Left ventricle myocardium superior (tissue), 1 donor: ENCODE results near the gene ISOC2. TPM values are rescaled to one million over a fixed set of nuclear protein-coding genes. Genes with fewer than 3 reads are reported as not detected.
A peak's percentile ranks its signal among the peaks of the same experiment; 100 is the strongest.

ENCODE experiments used
- ATAC-seq: fragments of 200-7000 bp; cut with Tn5 transposase; one replicate; pipeline ENCODE4 v1.9.1; 2020; ENCODE audit warnings: mild to moderate bottlenecking, moderate library complexity
- DNase-seq: peaks from one replicate; pipeline ENCODE4 v3.0.0-alpha.2; 2020
- intact Hi-C: fragments of 100-400 bp; cut with micrococcal nuclease; formaldehyde crosslinking; loops from one replicate; pipeline ENCODE4 v1.11.0; 2022
- total RNA-seq: library from RNA; stranded (reverse); fragmentation: NEBNext Ultra II Directional; extraction: Animal tissue kit (Norgen Biotek cat#: 25700); gene quantifications from one replicate; pipeline ENCODE4 v1.2.1, GENCODE V29; 2021
- donor health status: DM: no; HTN: yes; CAD: no; lungs with severe emphysema.

The ISOC2 gene
- total RNA-seq, 1 donor from 2014 or later: 58.5 TPM

DNA sequence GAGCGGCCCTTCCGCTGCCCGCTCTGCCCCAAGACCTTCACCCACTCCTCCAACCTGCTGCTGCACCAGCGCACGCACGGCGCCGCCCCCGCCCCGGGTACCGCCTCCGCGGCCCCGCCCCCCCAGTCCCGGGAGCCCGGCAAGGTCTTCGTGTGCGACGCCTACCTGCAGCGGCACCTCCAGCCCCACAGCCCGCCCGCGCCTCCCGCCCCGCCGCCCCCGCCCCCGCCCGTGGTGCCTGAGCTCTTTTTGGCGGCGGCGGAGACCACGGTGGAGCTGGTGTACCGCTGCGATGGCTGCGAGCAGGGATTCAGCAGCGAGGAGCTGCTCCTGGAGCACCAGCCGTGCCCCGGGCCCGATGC is 20.3 kb upstream of the ISOC2 start:
- DNase-seq (no peak), ATAC-seq (no peak)
- intact Hi-C loops: no loop called here

DNA sequence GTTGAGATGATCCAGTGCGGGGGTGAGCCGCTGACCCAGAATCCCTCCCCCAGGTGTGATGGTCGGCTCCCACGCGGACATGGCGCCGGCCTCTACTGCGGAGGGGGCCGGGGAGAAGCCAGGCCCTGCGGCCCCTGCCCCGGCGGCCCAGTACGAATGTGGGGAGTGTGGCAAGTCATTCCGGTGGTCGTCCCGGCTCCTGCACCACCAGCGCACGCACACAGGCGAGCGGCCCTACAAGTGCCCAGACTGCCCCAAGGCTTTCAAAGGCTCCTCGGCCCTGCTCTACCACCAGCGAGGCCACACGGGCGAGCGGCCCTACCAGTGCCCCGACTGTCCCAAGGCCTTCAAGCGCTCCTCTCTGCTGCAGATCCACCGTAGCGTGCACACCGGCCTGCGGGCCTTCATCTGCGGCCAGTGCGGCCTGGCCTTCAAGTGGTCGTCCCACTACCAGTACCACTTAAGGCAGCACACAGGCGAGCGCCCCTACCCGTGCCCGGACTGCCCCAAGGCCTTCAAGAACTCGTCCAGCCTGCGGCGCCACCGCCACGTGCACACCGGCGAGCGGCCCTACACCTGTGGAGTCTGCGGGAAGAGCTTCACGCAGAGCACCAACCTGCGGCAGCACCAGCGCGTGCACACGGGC is 19.8 kb upstream of the ISOC2 start:
- no peak for DNase-seq
- intact Hi-C loops: no loop called here
- ATAC-seq: no peak

DNA sequence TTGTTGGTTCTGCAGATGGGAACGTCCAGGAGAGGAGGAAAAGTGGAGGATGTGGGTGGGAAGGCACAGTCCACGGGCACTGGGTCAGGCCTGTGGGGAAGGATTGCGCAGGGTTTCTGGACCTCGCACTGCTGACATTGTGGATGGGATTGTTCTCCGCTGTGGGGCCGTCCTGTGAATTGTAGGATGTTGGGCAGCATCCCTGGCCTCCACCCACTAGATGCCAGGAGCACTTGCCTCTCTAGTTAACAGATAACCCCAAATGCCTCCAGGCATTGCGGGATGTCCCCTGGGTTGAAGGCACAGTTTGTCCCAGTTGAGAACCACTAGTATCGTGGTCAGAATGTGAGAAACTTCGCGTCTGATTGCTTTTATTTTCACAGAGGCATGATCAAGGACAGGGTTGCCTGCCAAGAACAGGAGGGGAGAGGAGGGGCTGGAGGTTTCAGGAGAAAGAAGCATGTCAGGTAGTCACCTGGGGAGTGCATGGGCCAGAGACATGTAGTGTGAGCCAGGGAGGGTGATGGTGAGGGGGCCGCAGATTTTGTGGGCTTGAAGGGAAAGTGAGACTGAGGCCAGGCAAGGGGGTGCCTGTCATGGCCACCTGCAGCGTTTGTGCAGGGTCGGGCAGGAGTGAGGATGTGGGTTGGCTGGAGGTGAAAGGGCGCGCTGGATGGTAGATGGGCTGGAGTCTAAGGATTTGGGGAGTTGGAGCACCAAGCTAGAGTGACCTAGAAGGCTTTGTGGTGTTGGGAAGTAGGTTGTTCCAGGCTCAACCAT is 18.2 kb upstream of the ISOC2 start:
- intact Hi-C loops: no loop called here
- DNase-seq: no peak
- ATAC-seq: no peak

DNA sequence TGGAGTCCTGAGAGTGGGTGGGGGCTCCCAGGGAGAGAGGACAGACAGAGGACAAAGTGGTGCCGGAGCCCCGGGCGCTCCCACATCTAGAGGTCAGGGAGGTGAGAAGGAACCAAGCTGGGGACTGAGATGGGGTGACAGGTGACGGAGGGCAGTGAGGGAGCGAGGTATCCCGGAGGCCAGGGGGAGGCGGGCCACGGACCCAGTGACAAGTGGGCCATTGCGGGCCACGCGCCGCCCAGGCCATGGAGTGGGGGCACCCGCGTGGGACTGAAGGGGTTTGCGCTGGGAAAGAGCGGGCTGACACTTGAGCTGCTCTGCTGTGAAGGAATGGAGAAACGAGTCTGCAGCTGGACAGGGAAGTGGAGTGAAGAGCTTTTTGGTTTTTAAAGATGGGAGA is 17.6 kb upstream of the ISOC2 start:
- intact Hi-C loops: no loop called here
- DNase-seq (no peak), ATAC-seq (no peak)

DNA sequence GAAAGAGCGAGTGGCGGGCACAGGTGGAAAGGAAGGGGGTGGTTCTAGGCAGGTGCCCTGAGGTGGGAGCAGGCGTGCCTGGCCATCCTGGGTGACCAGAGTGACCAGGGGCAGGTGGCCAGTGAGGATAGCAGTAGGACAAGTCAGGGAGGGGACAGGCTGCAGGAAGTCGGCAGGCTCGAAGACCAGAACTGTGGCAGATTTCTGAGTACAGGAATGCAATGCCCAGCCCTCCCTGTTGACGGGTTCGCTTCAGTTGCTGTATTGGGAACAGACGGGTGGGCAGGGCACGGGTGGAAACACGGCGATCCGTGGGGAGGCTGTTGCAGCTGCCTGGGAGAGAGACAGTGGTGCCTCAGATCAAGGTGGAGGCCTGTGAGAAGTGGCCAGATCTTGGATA is 16.9 kb upstream of the ISOC2 start:
- DNase-seq (no peak), ATAC-seq (no peak)
- intact Hi-C loops: no loop called here

DNA sequence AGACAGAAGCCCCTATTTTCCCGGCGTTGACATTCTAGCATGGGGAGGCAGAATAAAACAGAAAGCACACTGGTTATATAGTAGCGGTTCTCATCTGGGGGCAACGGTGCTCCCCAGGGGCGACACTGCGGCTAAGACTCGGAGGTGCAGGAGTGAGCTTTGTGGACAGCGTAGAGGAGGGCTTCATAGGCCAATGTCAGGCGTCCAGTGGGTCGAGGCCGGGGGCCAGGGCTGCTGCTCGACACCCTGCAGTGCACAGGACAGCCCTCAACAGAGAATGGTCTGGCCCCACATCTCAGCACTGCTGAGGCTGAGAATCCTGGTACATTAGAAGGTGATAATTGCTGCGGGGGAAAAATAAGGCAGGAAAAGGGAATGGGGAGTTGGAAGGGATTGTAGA is 16.5 kb upstream of the ISOC2 start:
- intact Hi-C loops: no loop called here
- ATAC-seq (no peak), DNase-seq (no peak)

DNA sequence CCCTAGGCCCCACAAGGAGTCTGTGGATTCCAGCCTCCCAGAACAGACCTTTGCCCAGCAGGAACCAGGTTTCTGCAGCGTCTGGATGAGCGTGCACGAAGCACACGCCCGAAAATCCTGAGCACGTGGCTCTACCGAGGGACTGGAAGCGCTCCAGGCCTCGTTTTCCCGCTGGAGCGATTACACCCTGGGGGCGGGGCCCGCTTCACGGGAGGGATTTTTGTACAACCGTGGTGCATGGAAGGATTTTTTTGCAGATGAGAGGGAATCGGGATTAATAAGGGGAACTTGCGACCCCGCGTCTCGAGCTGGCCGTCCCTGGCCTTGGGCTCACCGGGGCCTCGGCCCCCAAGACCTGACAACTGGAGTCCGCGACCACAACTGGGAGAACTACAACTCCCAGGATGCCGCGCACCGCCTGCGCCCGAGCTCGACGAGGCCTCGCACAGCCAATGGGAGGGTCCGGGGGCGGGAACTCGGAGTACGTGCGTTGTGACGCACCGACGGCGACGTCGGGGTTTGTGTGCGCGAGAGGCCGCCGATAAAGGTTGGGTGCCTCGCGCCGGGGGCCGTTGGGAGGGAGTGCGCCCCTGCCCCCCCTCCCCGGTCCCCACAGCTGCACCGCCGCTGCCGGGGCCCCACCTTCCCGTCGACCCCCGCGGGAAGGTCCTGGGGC is 14.8 kb upstream of the ISOC2 start, which contains the start of gene ZNF628:
ZNF628 (plus strand) TSS at position 518 of the 676 bp plus-strand sequence. CDS start 3,294 bp downstream, outside the sequence.
- ATAC-seq (peak; percentile 97), DNase-seq (peak; percentile 99)
- intact Hi-C loops: no loop called here

DNA sequence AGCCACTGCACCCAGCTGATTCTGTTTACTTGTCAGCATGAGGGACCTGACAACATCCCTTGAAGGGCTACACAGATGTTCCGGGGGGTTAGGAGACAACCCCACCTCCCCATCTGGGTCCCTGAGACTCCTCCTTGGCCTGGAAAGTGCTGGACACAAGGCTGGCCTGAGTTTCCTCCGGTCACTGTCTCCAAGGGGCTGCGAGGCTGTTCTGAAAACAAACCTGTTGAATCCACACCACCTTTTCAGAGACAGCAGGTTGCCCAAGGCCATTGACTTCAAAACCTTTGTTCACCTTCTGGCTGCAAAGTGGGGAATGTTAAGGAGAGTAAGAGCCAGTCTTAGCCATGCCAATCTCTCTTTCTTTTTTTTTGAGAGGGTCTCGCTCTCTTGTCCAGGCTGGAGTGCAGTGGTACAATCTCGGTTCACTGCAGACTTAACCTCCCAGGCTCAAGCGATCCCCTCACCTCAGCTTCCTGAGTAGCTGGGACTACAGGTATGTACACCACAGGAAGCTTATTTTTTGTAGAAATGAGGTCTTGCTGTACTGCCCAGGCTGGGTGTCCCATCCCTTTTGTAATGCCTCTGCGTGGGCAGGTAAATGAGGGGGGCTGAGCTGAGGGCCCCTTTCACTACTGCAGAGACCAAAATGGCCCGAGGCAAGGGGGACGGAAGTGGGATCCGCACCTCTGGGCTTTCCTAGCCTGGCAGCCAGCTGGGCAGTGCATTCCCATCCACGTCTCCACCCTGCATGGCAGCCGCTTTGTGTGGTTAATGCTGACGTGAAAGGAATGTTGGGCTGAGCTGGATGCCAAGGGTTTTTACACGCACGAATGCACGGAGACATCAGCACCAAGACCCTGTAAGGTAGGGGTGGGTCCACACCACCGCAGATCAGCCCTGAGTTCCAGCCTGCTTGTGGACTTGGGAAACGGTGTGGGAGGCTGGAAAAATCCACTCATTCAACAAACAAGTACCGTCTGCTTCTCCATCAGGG is 13.1 kb upstream of the ISOC2 start:
- ATAC-seq (no peak), DNase-seq (no peak)
- intact Hi-C loops: no loop called here

DNA sequence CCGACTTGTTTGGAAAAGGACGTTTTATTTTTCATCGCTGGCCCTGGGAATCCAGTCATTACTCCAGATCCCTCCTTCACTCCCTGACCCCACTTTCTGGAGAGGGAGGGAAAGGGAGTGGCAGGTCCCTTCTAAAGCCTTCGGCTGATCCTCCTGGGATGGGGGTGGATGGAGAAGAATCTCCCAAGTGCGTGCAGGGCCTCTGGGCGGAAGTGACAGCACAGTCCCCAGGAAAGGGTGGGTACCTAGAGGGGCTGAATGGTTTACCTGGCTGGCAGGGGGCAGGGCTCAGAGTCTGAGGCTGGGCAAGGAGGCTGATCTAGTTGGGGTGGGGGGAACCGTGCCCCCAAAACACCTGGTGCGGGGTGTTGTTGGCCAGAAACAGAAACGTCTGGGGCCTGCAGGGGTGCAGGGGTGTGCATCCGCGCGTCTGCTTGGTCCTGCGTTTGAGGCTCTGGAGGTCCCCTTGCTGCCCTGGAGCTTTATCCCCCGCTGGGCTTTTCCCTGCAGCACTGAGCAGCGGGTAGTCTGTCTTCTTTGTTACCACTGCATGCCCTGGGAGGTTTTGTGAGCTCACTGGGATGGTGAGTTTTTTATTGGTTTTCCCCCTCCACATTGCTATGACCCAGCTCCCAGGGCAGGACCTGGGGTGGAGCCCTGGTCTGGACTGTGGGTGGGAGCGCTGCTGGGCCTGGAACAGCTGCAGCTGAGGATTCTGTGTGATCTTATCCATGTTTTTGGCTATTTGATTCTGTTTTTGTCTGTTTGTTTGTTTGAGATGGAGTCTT is 12.0 kb upstream of the ISOC2 start:
- no peak for ATAC-seq
- peak; percentile 20 for DNase-seq
- intact Hi-C loops: no loop called here

DNA sequence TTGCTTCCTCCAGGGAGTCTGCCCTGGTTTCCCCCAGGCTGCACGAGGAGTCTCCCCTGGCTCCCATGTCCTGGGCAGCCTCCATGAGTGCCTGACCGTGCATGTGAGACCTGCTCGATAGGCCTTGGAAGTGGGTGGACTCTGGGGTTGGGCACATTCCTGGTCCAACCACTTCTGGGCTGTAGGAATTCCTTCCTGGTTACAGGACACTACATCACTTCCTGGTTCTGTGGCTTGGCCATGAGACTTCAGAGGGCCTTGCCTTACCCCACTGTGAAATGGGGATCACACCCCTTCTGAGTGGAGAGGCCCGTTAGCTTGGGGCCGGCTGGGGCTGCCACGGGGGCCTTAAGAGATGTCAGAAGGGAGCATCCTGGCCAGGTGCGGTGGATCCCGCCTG is 11.0 kb upstream of the ISOC2 start:
- intact Hi-C loops: no loop called here
- DNase-seq: no peak
- ATAC-seq: no peak

DNA sequence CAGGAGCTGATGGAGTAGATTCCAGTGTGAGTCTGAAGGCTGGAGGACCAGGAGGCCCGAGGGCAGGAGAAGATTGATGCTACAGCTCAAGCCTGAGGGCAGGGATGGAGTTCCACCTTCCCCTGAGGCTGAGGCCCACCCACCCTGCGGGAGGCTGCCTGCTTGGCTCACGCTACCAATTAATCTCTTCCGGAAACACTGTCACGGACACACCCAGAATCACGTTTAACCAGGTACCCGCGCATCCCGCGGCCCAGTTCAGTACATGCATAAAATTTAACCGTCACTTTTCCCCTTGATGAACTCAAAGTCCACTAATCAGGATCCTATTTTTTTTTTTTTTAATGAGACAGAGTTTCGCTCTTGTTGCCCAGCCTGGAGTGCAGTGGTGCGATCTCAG is 9.8 kb upstream of the ISOC2 start:
- DNase-seq: no peak
- intact Hi-C loops: no loop called here
- ATAC-seq: no peak

DNA sequence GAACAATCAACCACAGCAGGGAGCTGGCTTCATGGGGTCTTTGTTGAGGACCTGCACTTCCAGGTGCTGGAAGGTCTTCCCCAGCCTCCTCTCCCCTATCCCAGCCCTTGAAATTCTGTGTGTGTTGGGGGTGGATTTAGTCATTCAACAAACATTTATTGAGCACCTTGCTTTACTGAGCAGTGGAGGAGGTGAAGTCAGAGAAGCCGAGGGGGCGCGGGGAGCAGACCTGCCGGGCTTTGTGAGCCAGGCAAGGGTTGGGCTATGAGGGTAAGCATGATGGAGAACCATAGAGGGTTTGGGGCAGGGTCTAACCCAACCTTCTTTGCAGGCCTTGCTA is 6.6 kb upstream of the ISOC2 start:
- intact Hi-C loops: no loop called here
- no peak for ATAC-seq
- DNase-seq: no peak

DNA sequence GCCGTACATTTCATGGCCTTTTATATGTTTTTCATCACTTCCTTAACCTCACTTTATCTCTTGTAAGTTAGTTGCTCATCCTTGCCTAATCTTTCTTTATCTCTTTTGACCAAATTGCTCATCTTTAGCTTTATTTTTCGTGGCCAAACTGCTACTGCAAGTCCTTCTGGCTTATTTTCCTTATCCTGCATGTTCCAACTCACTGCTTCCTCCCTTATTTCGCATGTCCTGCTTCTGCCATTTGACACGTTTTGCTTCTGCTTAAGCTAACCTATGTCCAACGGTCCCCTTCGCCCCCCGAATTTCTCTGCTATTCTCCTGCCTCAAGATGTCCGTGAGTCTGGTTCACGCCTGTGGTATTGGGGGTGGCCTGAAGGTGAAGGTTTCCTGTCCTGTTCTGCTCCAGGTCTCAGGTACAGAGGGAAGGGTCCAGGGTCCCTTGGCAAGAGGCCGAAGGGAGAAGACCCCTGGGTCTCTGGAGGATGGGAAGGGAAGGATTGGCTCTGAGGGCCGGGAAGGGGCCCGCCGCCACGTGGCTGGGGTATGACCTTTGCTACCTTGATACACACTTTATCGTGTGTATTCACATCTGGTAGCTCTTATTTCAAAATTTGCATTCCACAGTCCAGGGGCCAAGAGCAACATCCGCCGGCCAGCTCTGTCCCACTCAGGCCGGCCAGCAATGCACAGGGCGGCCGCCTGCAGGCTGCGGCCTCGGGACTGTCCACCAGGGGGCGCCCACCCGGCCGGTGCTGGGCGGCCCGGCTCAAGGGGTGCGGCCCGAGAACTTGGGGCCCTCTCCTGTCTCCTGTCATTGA is 6.0 kb upstream of the ISOC2 start:
- intact Hi-C loops: loop anchor here (2.0 kb wide), 1 partner anchor 35 kb away; no protein-coding TSS in a partner anchor
- DNase-seq: peak; percentile 86
- peak; percentile 87 for ATAC-seq

DNA sequence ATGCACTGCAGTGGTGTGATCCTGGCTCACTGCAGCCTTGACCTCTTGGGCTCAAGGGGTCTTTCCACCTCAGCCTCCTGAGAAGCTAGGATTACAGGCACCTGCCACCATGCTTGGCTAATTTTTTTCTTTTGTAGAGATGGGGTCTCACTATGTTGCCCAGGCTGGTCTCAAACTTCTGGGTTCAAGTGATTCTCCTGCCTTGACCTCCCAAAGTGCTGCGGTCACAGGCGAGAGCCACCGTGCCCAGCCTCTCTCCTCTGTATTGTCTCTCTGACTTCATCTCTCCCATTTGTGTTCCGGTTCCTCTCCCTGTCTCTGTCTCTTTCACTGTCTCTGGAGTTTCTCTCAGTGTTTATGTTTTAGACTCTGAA is 4.8 kb upstream of the ISOC2 start:
- DNase-seq (no peak), ATAC-seq (no peak)
- intact Hi-C loops: loop anchor here (2.0 kb wide), 1 partner anchor 37 kb away; no protein-coding TSS in a partner anchor

DNA sequence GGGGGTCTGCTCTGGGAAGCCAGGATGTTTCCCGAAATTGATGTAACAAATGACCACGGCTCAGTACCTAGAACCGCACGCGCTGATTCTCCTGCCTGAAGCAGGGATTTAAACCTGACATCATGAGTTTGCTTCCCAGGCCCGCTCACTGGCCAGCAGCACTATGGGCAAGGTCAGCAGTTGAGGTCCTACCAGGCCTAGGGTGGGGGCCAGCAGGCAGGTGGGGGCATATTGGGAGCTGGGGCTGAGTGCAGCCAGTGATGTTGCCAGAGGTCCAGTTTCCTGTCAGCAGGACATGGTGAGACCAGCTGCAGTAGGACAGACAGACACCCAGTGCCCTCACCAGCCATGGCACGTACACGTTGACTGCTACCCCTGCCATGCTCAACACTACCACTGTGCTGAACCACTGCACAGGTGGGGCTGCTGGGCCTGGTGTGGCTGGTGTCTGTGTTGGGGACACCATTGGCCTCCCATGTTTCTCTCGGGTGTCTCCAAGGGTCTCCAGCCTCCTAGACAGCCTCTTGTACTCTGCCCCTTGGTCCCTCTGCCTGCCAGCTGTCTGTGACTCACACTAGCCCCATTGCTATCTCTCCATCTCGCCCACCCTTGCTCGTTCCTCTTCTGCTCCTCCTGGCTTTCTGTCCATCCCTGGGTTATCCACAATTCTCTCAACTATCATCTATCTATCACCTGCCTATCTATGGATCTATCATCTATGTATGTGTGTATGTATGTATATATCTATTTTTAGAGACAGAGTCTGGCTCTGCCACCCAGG is 4.2 kb upstream of the ISOC2 start:
- no peak for ATAC-seq
- intact Hi-C loops: loop anchor here (2.0 kb wide), 1 partner anchor 37 kb away; no protein-coding TSS in a partner anchor
- no peak for DNase-seq

DNA sequence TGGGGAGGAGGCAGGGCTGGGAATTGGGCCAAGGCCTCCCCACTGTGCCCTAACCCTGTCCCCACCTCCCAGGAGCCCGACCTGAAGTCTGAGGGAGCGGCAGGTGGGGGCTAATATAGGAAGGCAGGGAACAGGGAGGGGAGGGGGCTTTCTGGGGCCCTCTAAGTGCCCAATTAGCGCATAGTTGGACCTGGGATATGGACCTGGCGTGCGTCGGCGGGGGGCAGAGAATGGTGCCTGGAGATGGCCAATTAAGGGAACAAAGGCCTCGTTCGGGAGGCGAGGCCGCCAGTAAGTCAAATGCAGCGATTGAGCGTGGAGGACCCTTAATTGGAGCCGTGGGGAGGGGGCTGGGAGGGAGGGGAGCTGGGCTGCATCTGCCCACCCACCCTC is 3.2 kb upstream of the ISOC2 start, which contains the start of gene C19orf85:
C19orf85 (minus strand) TSS at position 90 of the 393 bp plus-strand sequence. CDS start 197 bp downstream, outside the sequence.
- ATAC-seq (no peak), DNase-seq (no peak)
- intact Hi-C loops: no loop called here
